A549 treated with Hydrocortisone at 1 μM for 4 hours (cell line): Measurements from ENCODE around the gene MYO15B. TPM values are rescaled to one million over a fixed set of nuclear protein-coding genes. Genes with fewer than 3 reads are reported as not detected.

Experiments used
- total RNA-seq: library from RNA; stranded (reverse); fragments of 200-300 nt; extraction: Qiagen RNA extraction; gene quantifications from 5 replicates; pipeline ENCODE4 v1.2.3, GENCODE V29; 2022

The MYO15B gene
- total RNA-seq, result 34.1 to 57.1 TPM (median 45.1 TPM) in 5 replicates

GRCh38 chr17:75587675-75588595, at the start of gene MYO15B:
TSS of gene MYO15B (plus strand) at chr17:75587800. CDS start at chr17:75588058, 258 bp downstream.

GRCh38 chr17:75632863-75633485, 45.4 kb downstream of the MYO15B start, which contains the start of gene SMIM5:
TSS of gene SMIM5 (plus strand) at chr17:75633434. CDS start at chr17:75640202, 6,768 bp downstream.

GRCh38 chr17:75666959-75667790, 79.6 kb downstream of the MYO15B start, which contains the start of the genes RECQL5 and SAP30BP:
TSS of gene RECQL5 (minus strand) at chr17:75667154. CDS start at chr17:75666557, 597 bp downstream.
TSS of gene SAP30BP (plus strand) at chr17:75667338. CDS start at chr17:75667373, 35 bp downstream.

Other genes starting within 250 kb of the MYO15B start
- 89.5 to 97.6 TPM (median 93.5 TPM) in 5 replicates for gene GRB2, start 182.1 kb upstream of the MYO15B start, total RNA-seq
- 36.6 to 51.1 TPM (median 43.7 TPM) in 5 replicates for gene TMEM94, start 131.2 kb upstream of the MYO15B start, total RNA-seq
- 9.0 to 13.3 TPM (median 10.1 TPM) in 5 replicates for gene CASKIN2, start 72.3 kb upstream of the MYO15B start, total RNA-seq
- 29.6 to 42.0 TPM (median 40.4 TPM) in 5 replicates for gene TSEN54, start 71.3 kb upstream of the MYO15B start, total RNA-seq
- 20.2 to 35.0 TPM (median 30.2 TPM) in 5 replicates for gene LLGL2, start 62.1 kb upstream of the MYO15B start, total RNA-seq
- 0.59 to 1.1 TPM (median 0.89 TPM) in 5 replicates for gene SMIM5, start 45.6 kb downstream of the MYO15B start, total RNA-seq
- gene RECQL5, start 79.4 kb downstream of the MYO15B start, total RNA-seq, result 27.0 to 29.2 TPM (median 28.4 TPM) in 5 replicates
- gene SAP30BP, start 79.5 kb downstream of the MYO15B start, total RNA-seq, result 116 to 146 TPM (median 124 TPM) in 5 replicates
- gene ITGB4, start 133.7 kb downstream of the MYO15B start, total RNA-seq, result 88.7 to 126 TPM (median 108 TPM) in 5 replicates
- gene GALK1, start 177.4 kb downstream of the MYO15B start, total RNA-seq, result 56.1 to 85.9 TPM (median 74.7 TPM) in 5 replicates
- 23.3 to 29.5 TPM (median 28.0 TPM) in 5 replicates for gene UNK, start 197.0 kb downstream of the MYO15B start, total RNA-seq